GM13977 (cell line): Measurements from ENCODE around the gene CAMK2G.

ENCODE experiments used
- DNase-seq: peaks from one replicate; pipeline ENCODE4 v3.0.0; 2012; ENCODE audit warnings: low spot score
- CTCF ChIP-seq: IDR thresholded peaks from 2 replicates; pipeline ENCODE4 v1.5.1; 2012; ENCODE audit warnings: mild to moderate bottlenecking, control low read depth; ENCODE audit not compliant: insufficient read depth; ENCODE audit errors: extremely low read depth, missing control alignments
- in situ Hi-C: fragments of 300-500 bp; cut with MboI; formaldehyde crosslinking; loops from one replicate; pipeline ENCODE4 v1.12.0; 2022; ENCODE audit warnings: low sequenced_read_pairs, low pct_unique_long_range_greater_than_20kb, mixed read lengths, inconsistent platforms; ENCODE audit not compliant: unreplicated experiment

Gene CAMK2G

GRCh38 chr10:73806176-73806950, 68.0 kb downstream of the CAMK2G start:
- in situ Hi-C loops, result no loop called here
- no peak for TF ChIP-seq CTCF
- no peak for DNase-seq

- no peak for TF ChIP-seq CTCF
- in situ Hi-C loops, result no loop called here
- DNase-seq, result peak; percentile 88
Observed at GRCh38 chr10:73803680-73804286, 70.6 kb downstream of the CAMK2G start.

GRCh38 chr10:73802276-73802991, 71.9 kb downstream of the CAMK2G start:
- no peak for TF ChIP-seq CTCF
- in situ Hi-C loops, result no loop called here
- no peak for DNase-seq

GRCh38 chr10:73801253-73801590, 73.1 kb downstream of the CAMK2G start:
- no peak for DNase-seq
- in situ Hi-C loops, result no loop called here
- no peak for TF ChIP-seq CTCF

- in situ Hi-C loops, result no loop called here
- no peak for TF ChIP-seq CTCF
- DNase-seq, result no peak
Observed at GRCh38 chr10:73800560-73801252, 73.6 kb downstream of the CAMK2G start.

GRCh38 chr10:73799899-73800559, 74.3 kb downstream of the CAMK2G start:
- in situ Hi-C loops, result no loop called here
- no peak for DNase-seq
- no peak for TF ChIP-seq CTCF
